A549 treated with CORT108297 at 1 μM for 4 hours (cell line): ENCODE measurements around the gene SPANXN4. TPM values are rescaled to one million over a fixed set of nuclear protein-coding genes. Genes with fewer than 3 reads are reported as not detected.

Experiments
- total RNA-seq: library from RNA; stranded (reverse); fragments of 200-300 nt; extraction: Qiagen RNA extraction; gene quantifications from 5 replicates; pipeline ENCODE4 v1.2.3, GENCODE V29; 2022

SPANXN4 gene
- not detected in 5 replicates for total RNA-seq

DNA sequence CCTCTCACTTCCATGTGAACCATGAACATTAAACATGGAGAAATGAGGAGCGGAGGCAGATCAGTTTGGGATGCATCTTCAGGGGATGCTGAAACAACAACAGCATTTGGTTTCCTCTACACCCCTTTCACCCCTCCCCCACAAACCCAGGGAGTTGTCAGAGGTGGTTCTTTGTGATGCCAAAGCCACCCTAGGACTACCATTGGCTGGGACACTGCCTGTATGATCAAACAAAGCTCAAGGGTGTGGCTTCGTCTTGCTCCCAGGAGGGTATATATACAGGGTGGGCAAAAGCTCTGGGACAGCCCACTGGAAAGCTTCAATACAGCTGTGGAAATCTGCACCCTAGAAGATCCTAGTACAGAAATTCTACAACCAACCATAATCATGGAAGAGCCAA lies at the start of gene SPANXN4:
Gene SPANXN4 (plus strand): TSS at position 301 of the 400 bp plus-strand sequence. CDS start 87 bp downstream, at position 388.

